ENCODE measurements around the gene RTN4RL2. TPM values are rescaled to one million over a fixed set of nuclear protein-coding genes. Genes with fewer than 3 reads are reported as not detected.

Gene RTN4RL2
- total RNA-seq, 1 experiment from 2014 or later, result 0.90 TPM

GRCh38 chr11:57490456-57491248 lies 30.3 kb downstream of the RTN4RL2 start:
- BruUV-seq (replicated peaks), result no TSS peak
- Histone ChIP-seq H3K4me3 (ENCODE audit: low read depth in 2 of 2, low read length in 2 of 2) (no peak overlapping the region), H3K27ac (ENCODE audit: low read length) (no peak overlapping the region), H3K9me3 (ENCODE audit: control insufficient read depth, insufficient read depth, low read depth, low read length) (no peaks in the 10 kb centered on the region), H3K27me3 (ENCODE audit: control insufficient read depth, insufficient read depth, low read length) (no peaks in the 10 kb centered on the region), H3K4me1 (ENCODE audit: control insufficient read depth, insufficient read depth, low read length) (no peaks in the 10 kb centered on the region), H3K36me3 (ENCODE audit: control insufficient read depth, insufficient read depth, low read length) (no peaks in the 10 kb centered on the region)
- in situ Hi-C loops (cut with HindIII; ENCODE audit: low pct_unique_long_range_greater_than_20kb, low sequenced_read_pairs) (no loop called here), intact Hi-C loops (cut with micrococcal nuclease; ENCODE audit: unreplicated experiment) (loop anchor here (5.0 kb wide), 1 partner anchor 37 kb away; no protein-coding TSS in a partner anchor)
- ChIA-PET POLR2A (no interaction called here), CTCF (interaction anchor here (0.6 kb wide), 1 partner anchor 70 kb away, joined by 3 read pairs; no protein-coding TSS in a partner anchor)
- TF ChIP-seq CTCF (IDR thresholded peaks at IDR 0.05), result no peak
- TF ChIP-seq SIN3A (IDR thresholded peaks at IDR 0.05; ENCODE audit: borderline replicate concordance, insufficient read depth, low read depth, low read length), result no peak
- no peak for TF ChIP-seq TCF7L2 (IDR thresholded peaks at IDR 0.05; ENCODE audit: low read depth, low read length)
- no peak for TF ChIP-seq REST (IDR thresholded peaks at IDR 0.05; ENCODE audit: insufficient read depth in 1 of 2, low read depth in 2 of 2, low read length in 1 of 2)
- no peak for TF ChIP-seq POLR2AphosphoS5 (IDR thresholded peaks at IDR 0.05; ENCODE audit: low read depth, low read length)
- DNase-seq (ENCODE audit: low read depth, low spot score) (no peak), ATAC-seq (no peak)

- in situ Hi-C loops (cut with HindIII; ENCODE audit: low pct_unique_long_range_greater_than_20kb, low sequenced_read_pairs), result no loop called here
- intact Hi-C loops (cut with micrococcal nuclease; ENCODE audit: unreplicated experiment), result loop anchor here (5.0 kb wide), 1 partner anchor 36 kb away; no protein-coding TSS in a partner anchor
- TF ChIP-seq POLR2AphosphoS5 (IDR thresholded peaks at IDR 0.05; ENCODE audit: low read depth, low read length) (no peak), TCF7L2 (IDR thresholded peaks at IDR 0.05; ENCODE audit: low read depth, low read length) (no peak), SIN3A (IDR thresholded peaks at IDR 0.05; ENCODE audit: borderline replicate concordance, insufficient read depth, low read depth, low read length) (no peak), CTCF (IDR thresholded peaks at IDR 0.05) (peak; percentile 83), REST (IDR thresholded peaks at IDR 0.05; ENCODE audit: insufficient read depth in 1 of 2, low read depth in 2 of 2, low read length in 1 of 2) (no peak)
- Histone ChIP-seq H3K9me3 (ENCODE audit: control insufficient read depth, insufficient read depth, low read depth, low read length) (no peaks in the 10 kb centered on the region), H3K27me3 (ENCODE audit: control insufficient read depth, insufficient read depth, low read length) (no peaks in the 10 kb centered on the region), H3K27ac (ENCODE audit: low read length) (no peak overlapping the region), H3K4me3 (ENCODE audit: low read depth in 2 of 2, low read length in 2 of 2) (no peak overlapping the region), H3K36me3 (ENCODE audit: control insufficient read depth, insufficient read depth, low read length) (no peaks in the 10 kb centered on the region), H3K4me1 (ENCODE audit: control insufficient read depth, insufficient read depth, low read length) (no peaks in the 10 kb centered on the region)
- ATAC-seq, result peak; percentile 59; the same call in 1 of the 2 replicates
- BruUV-seq (replicated peaks), result no TSS peak
- POLR2A ChIA-PET, result no interaction called here
- DNase-seq (ENCODE audit: low read depth, low spot score), result no peak
- CTCF ChIA-PET, result interaction anchor here (0.6 to 1.0 kb wide), 6 partner anchors 21 to 193 kb away, joined by 3 to 4 read pairs (median 3); partner anchors contain the start of gene SLC43A1
These were observed 31.2 kb downstream of the RTN4RL2 start for GRCh38 chr11:57491371-57492061.
